ENCODE results near the gene GSTO2. TPM values are rescaled to one million over a fixed set of nuclear protein-coding genes. Genes with fewer than 3 reads are reported as not detected.

The GSTO2 gene
- total RNA-seq, 3 donors from 2014 or later = 5.4 to 19.7 (median 18.3) TPM

DNA sequence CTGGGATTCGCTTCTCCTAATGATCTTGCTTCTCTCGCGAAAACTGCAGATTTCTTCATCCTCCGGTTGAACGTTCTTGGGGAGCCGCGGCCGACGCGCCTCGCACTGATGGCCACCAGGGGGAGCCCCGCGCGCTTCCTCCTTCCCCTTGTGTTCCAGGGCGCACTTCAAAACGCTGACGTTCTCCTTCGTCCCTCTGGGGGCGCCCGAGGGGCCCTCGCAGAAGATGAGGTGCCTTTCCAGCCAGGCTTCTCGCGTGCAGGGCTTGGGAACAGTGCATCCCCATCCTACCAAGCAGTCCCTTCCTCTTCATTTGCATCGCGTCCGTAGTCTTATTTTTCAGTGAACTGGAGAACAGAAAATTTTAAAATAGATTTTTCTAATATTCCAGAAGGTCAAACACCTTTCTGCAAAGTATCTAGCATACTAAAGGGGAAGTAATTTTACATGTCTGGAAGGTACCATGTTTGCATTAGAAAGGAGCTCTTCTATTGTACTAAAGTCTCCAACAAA is 22.5 kb downstream of the GSTO2 start:
- H3K4me3 ChIP-seq = no peak overlapping the region
- H3K4me1 ChIP-seq (ENCODE audit: low read depth) = no peaks in the 10 kb centered on the region
- H3K36me3 ChIP-seq (ENCODE audit: low read depth) = no peaks in the 10 kb centered on the region
- peak; percentile 100 for ATAC-seq
- TF ChIP-seq CTCF (IDR thresholded peaks at IDR 0.05) = peak; percentile 98
- H3K9me3 ChIP-seq = no peaks in the 10 kb centered on the region
- DNase-seq = peak; percentile 89 to 93 (median 91)
- intact Hi-C loops (cut with DNase I, micrococcal nuclease) = loop anchor here (5.0 kb wide), 1 partner anchor 61 kb away; the partner anchor contains the start of gene CFAP58 (in 2 of the 2)

DNA sequence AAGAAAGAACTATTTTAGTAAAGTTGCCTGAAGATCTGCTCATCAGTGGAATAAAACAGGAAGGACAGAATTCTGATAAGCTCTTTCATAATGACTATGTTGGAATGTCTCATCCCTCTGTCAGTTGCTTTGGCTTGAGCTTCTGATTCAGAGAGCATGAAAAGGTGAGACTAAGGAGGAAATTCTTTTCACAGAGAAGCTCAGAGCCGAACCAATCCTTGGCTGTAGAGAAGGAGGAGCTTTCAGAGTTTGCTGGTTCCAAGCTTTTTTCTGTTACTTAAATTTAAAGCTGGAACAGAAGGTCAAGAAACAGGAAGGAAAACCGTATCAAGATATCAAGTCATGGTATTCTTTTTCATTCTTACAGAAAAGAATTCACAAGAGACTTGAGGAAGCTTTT is 24.0 kb downstream of the GSTO2 start:
- TF ChIP-seq CTCF (IDR thresholded peaks at IDR 0.05) = no peak
- intact Hi-C loops (cut with DNase I, micrococcal nuclease) = loop anchor here (5.0 kb wide), 1 partner anchor 59 kb away; the partner anchor contains the start of gene CFAP58 (in 2 of the 2)
- no peak overlapping the region for H3K4me3 ChIP-seq
- ATAC-seq = no peak
- no peaks in the 10 kb centered on the region for H3K4me1 ChIP-seq (ENCODE audit: low read depth)
- H3K9me3 ChIP-seq = no peaks in the 10 kb centered on the region
- H3K36me3 ChIP-seq (ENCODE audit: low read depth) = no peaks in the 10 kb centered on the region
- DNase-seq = no peak

DNA sequence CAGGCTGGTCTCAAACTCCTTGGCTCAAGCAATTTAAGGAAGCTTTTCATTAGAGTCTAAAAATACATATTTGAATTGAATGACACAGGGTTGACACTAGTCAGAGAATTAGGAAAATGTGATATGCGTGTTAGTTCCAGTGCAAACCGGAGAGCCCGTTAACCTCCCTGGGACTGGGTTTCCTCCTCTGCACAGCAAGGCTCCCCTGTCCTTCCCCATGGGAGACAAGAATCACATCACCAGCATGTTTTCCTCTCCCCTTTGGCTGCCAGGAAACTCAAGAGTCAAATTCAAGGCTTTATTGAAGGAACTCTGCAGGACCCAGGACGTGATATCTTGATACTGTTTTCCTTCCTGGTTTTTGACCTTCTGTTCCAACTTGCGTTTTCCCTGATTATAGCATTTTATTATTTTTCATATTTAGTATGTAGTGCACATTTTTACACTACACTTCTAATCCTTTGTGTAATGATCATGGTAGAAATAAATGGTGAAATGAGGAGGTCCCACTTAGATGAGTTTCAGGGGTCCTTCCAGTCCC is 24.9 kb downstream of the GSTO2 start:
- no peak for ATAC-seq
- TF ChIP-seq CTCF (IDR thresholded peaks at IDR 0.05) = no peak
- Histone ChIP-seq H3K4me3 (no peak overlapping the region), H3K4me1 (ENCODE audit: low read depth) (no peaks in the 10 kb centered on the region), H3K9me3 (no peaks in the 10 kb centered on the region), H3K36me3 (ENCODE audit: low read depth) (no peaks in the 10 kb centered on the region)
- intact Hi-C loops (cut with DNase I, micrococcal nuclease) = loop anchor here (5.0 kb wide), 1 partner anchor 58 kb away; the partner anchor contains the start of gene CFAP58 (in 2 of the 2)
- no peak for DNase-seq

- ATAC-seq (no peak), DNase-seq (no peak)
- Histone ChIP-seq H3K36me3 (ENCODE audit: low read depth) (no peaks in the 10 kb centered on the region), H3K4me1 (ENCODE audit: low read depth) (peaks cover 6% of the 10 kb centered on the region), H3K4me3 (no peak overlapping the region), H3K9me3 (no peaks in the 10 kb centered on the region)
- no peak for TF ChIP-seq CTCF (IDR thresholded peaks at IDR 0.05)
- intact Hi-C loops (cut with DNase I, micrococcal nuclease) = no loop called here
These were observed 27.9 kb downstream of the GSTO2 start for GRCh38 chr10:104296687-104297436.

GRCh38 chr10:104297697-104298660 is 29.0 kb downstream of the GSTO2 start:
- H3K36me3 ChIP-seq (ENCODE audit: low read depth) = no peaks in the 10 kb centered on the region
- no peak overlapping the region for H3K4me3 ChIP-seq
- intact Hi-C loops (cut with DNase I, micrococcal nuclease) = no loop called here
- H3K4me1 ChIP-seq (ENCODE audit: low read depth) = peaks cover 6% of the 10 kb centered on the region
- ATAC-seq (no peak), DNase-seq (no peak)
- H3K9me3 ChIP-seq = no peaks in the 10 kb centered on the region
- no peak for TF ChIP-seq CTCF (IDR thresholded peaks at IDR 0.05)
